Natural killer cell (primary cell): ENCODE results near the gene STOML1. TPM values are rescaled to one million over a fixed set of nuclear protein-coding genes. Genes with fewer than 3 reads are reported as not detected.
"Not testable (repeated sequence)": the region's sequence is repeated elsewhere in the genome, so short reads cannot be mapped to it uniquely, and the experiment has no call there.

ENCODE experiments used
- ATAC-seq, 3 donors: fragments of 150-1000 bp in 2 of 3; fragments of 200-7000 bp in 1 of 3; cut with Tn5 transposase; 1 replicate in 1 of 3; 2 replicates in 2 of 3; pipeline ENCODE4 v1.10.0; 2021; ENCODE audit warnings: mild to moderate bottlenecking in 2 of 3, moderate library complexity in 2 of 3
- DNase-seq, 2 donors: peaks; one replicate each; pipeline versions ENCODE4 v3.0.0 to v3.0.0-alpha.2; 2013 to 2021; ENCODE audit warnings: mixed read lengths in 1 of 2
- H3K27ac ChIP-seq: one replicate; pipeline ENCODE4 v1.5.1; 2013; ENCODE audit warnings: mild to moderate bottlenecking, low read length
- H3K27me3 ChIP-seq: one replicate; pipeline ENCODE4 v1.6.1; 2013; ENCODE audit warnings: low read length; ENCODE audit not compliant: control insufficient read depth, insufficient read depth
- H3K36me3 ChIP-seq: one replicate; pipeline ENCODE4 v1.6.1; 2013; ENCODE audit warnings: low read length; ENCODE audit not compliant: control insufficient read depth, insufficient read depth
- H3K4me1 ChIP-seq: one replicate; pipeline ENCODE4 v1.6.1; 2013; ENCODE audit warnings: low read length; ENCODE audit not compliant: control insufficient read depth, insufficient read depth
- H3K4me3 ChIP-seq: one replicate; pipeline ENCODE4 v1.5.1; 2013; ENCODE audit warnings: low read length
- H3K9me3 ChIP-seq: one replicate; pipeline ENCODE4 v1.6.1; 2013; ENCODE audit warnings: low read length; ENCODE audit not compliant: control insufficient read depth, insufficient read depth
- H3K27ac Mint-ChIP-seq, 2 donors: one replicate each; pipeline ENCODE4 v1.8.0; 2022; ENCODE audit warnings: mild to moderate bottlenecking in 2 of 2, mixed read lengths in 2 of 2, moderate library complexity in 1 of 2
- H3K27me3 Mint-ChIP-seq, 2 donors: one replicate each; pipeline ENCODE4 v1.8.0; 2022; ENCODE audit warnings: low read depth in 2 of 2, mixed read lengths in 2 of 2
- H3K36me3 Mint-ChIP-seq: one replicate; pipeline ENCODE4 v1.8.0; 2022; ENCODE audit warnings: mixed read lengths
- H3K4me1 Mint-ChIP-seq, 2 donors: one replicate each; pipeline ENCODE4 v1.8.0; 2022; ENCODE audit warnings: mixed read lengths in 2 of 2
- H3K4me3 Mint-ChIP-seq: one replicate; pipeline ENCODE4 v1.8.0; 2022; ENCODE audit warnings: mild to moderate bottlenecking, moderate library complexity, mixed read lengths
- H3K9me3 Mint-ChIP-seq, 2 donors: one replicate each; pipeline ENCODE4 v1.8.0; 2022; ENCODE audit warnings: mixed read lengths in 2 of 2
- WGBS: methylation state at CpG from one replicate; pipeline ENCODE4 v1.1.7; 2013; ENCODE audit warnings: missing lambda C conversion rate; ENCODE audit not compliant: insufficient coverage; 5-methylcytosine and 5-hydroxymethylcytosine counted together
- intact Hi-C: fragments of 100-400 bp; cut with micrococcal nuclease; formaldehyde crosslinking; loops from one replicate; pipeline ENCODE4 v1.14.2; 2022
- total RNA-seq, 4 donors: library from RNA; stranded (reverse); fragments of 120-200 nt in 1 of 4; gene quantifications; one replicate each; pipeline versions ENCODE4 v1.2.3 to v1.2.4, GENCODE V29; 2013 to 2022
- TF ChIP-seq, protein P1 (sequence below): fragments of 200-600 bp; IDR thresholded peaks from one replicate; pipeline ENCODE4 v1.8.0; 2022; ENCODE audit warnings: antibody characterized with exemption

The STOML1 gene
- total RNA-seq, 3 donors from 2014 or later (not counting 1 experiment from before 2014, with no cell fraction given) = 5.6 to 8.2 (median 7.0) TPM

GRCh38 chr15:73981761-73982221 lies 10.3 kb downstream of the STOML1 start:
- Histone ChIP-seq H3K27me3 (no peaks in the 10 kb centered on the region), H3K36me3 (no peaks in the 10 kb centered on the region), H3K9me3 (no peaks in the 10 kb centered on the region), H3K27ac (no peak overlapping the region), H3K4me1 (peaks cover 28% of the 10 kb centered on the region), H3K4me3 (no peak overlapping the region)
- DNase-seq = no peak
- intact Hi-C loops = no loop called here
- Mint-ChIP-seq H3K36me3 (no peaks in the 10 kb centered on the region), H3K27me3 (peaks cover 8 to 11% of the 10 kb centered on the region in 2 donors), H3K4me3 (no peak overlapping the region), H3K4me1 (peaks cover 0 to 11% of the 10 kb centered on the region in 2 donors), H3K9me3 (no peaks in the 10 kb centered on the region), H3K27ac (peak overlapping the region in 1 of 2 donors; percentile 45)
- no peak for ATAC-seq
- TF ChIP-seq, protein P1, sequence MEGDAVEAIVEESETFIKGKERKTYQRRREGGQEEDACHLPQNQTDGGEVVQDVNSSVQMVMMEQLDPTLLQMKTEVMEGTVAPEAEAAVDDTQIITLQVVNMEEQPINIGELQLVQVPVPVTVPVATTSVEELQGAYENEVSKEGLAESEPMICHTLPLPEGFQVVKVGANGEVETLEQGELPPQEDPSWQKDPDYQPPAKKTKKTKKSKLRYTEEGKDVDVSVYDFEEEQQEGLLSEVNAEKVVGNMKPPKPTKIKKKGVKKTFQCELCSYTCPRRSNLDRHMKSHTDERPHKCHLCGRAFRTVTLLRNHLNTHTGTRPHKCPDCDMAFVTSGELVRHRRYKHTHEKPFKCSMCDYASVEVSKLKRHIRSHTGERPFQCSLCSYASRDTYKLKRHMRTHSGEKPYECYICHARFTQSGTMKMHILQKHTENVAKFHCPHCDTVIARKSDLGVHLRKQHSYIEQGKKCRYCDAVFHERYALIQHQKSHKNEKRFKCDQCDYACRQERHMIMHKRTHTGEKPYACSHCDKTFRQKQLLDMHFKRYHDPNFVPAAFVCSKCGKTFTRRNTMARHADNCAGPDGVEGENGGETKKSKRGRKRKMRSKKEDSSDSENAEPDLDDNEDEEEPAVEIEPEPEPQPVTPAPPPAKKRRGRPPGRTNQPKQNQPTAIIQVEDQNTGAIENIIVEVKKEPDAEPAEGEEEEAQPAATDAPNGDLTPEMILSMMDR = no peak
- WGBS = 46% methylated on average over 5 of the region's 5 CpGs

GRCh38 chr15:73979636-73980035 lies 12.5 kb downstream of the STOML1 start:
- H3K36me3 Mint-ChIP-seq = no peaks in the 10 kb centered on the region
- DNase-seq = no peak
- H3K27ac Mint-ChIP-seq = no peak overlapping the region

DNA sequence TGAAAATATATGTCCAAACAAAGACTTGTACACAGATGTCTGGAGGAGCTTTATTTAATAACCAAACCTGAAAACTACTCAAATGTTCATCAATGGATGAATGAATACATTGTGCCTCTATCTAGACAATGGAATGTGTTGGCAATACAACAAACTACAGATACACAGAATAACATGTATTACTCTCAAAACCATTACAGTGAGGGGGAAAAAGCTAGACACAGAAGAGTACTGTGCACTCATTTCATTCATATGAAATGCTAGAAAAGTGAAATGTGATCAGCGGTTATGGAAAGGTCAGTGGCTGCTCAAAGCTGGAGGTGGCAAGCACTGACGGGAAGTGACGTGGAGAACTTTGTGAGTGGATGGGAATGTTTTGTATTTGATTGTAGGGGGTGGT lies 13.2 kb downstream of the STOML1 start:
- ATAC-seq (no peak), DNase-seq (no peak)
- Mint-ChIP-seq H3K36me3 (no peaks in the 10 kb centered on the region), H3K27me3 (peaks cover 30 to 33% of the 10 kb centered on the region in 2 donors), H3K4me1 (peaks cover 0 to 8% of the 10 kb centered on the region in 2 donors), H3K9me3 (no peaks in the 10 kb centered on the region), H3K27ac (no peak overlapping the region), H3K4me3 (no peak overlapping the region)
- no peaks in the 10 kb centered on the region for H3K9me3 ChIP-seq
- TF ChIP-seq, protein P1 = no peak
- WGBS = 94% methylated on average over 3 of the region's 3 CpGs
- intact Hi-C loops = no loop called here
- no peak overlapping the region for H3K27ac ChIP-seq
- H3K27me3 ChIP-seq = peaks cover 7% of the 10 kb centered on the region
- peaks cover 22% of the 10 kb centered on the region for H3K4me1 ChIP-seq
- no peaks in the 10 kb centered on the region for H3K36me3 ChIP-seq
- no peak overlapping the region for H3K4me3 ChIP-seq

More at GRCh38 chr15:73979636-73980035, 12.5 kb downstream of the STOML1 start:
- H3K27me3 Mint-ChIP-seq = peaks cover 25 to 28% of the 10 kb centered on the region in 2 donors
- no peaks in the 10 kb centered on the region for H3K36me3 ChIP-seq
- TF ChIP-seq, protein P1 = no peak
- no peak overlapping the region for H3K4me3 Mint-ChIP-seq
- ATAC-seq = no peak
- intact Hi-C loops = no loop called here
- peaks cover 6% of the 10 kb centered on the region for H3K27me3 ChIP-seq
- no peaks in the 10 kb centered on the region for H3K9me3 ChIP-seq
- peaks cover 23% of the 10 kb centered on the region for H3K4me1 ChIP-seq
- H3K4me1 Mint-ChIP-seq = peaks cover 0 to 8% of the 10 kb centered on the region in 2 donors
- H3K4me3 ChIP-seq = no peak overlapping the region
- no peaks in the 10 kb centered on the region for H3K9me3 Mint-ChIP-seq
- no peak overlapping the region for H3K27ac ChIP-seq
- WGBS = 91% methylated on average over 1 of the region's 1 CpG

GRCh38 chr15:73975440-73976125 lies 16.5 kb downstream of the STOML1 start:
- H3K27ac Mint-ChIP-seq, H3K4me3 ChIP-seq, H3K36me3 Mint-ChIP-seq, H3K36me3 ChIP-seq, intact Hi-C loops, H3K27ac ChIP-seq, ATAC-seq, H3K4me3 Mint-ChIP-seq, H3K9me3 ChIP-seq, H3K9me3 Mint-ChIP-seq, H3K27me3 ChIP-seq, H3K4me1 Mint-ChIP-seq: not testable (repeated sequence)
- peaks cover 12% of the 10 kb centered on the region for H3K4me1 ChIP-seq
- WGBS = 33% methylated on average over 16 of the region's 18 CpGs
- DNase-seq = peak in 1 of 2 donors; percentile 75
- H3K27me3 Mint-ChIP-seq = peaks cover 33% of the 10 kb centered on the region in 2 donors

DNA sequence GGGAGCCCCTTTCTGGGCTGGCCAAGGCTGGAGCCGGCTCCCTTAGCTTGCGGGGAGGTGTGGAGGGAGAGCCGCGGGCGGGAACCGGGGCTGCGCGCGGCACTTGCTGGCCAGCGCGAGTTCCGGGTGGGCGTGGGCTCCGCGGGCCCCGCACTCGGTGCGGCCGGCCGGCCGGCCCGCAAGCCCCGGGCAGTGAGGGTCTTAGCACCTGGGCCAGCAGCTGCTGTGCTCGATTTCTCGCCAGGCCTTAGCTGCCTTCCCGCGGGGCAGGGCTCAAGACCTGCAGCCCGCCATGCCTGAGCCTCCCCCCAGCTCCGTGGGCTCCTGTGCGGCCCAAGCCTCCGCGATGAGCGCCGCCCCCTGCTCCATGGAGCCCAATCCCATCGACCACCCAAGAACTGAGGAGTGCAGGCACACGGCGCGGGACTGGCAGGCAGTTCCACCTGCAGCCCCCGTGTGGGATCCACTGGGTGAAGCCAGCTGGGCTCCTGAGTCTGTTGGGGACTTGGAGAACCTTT lies 18.4 kb downstream of the STOML1 start:
- H3K27me3 Mint-ChIP-seq = peaks cover 26 to 30% of the 10 kb centered on the region in 2 donors
- H3K4me3 ChIP-seq, H3K36me3 Mint-ChIP-seq, ATAC-seq, H3K27ac ChIP-seq, H3K4me1 Mint-ChIP-seq, H3K9me3 Mint-ChIP-seq, H3K36me3 ChIP-seq, H3K27ac Mint-ChIP-seq, H3K9me3 ChIP-seq, DNase-seq, H3K27me3 ChIP-seq, H3K4me3 Mint-ChIP-seq: not testable (repeated sequence)
- 94% methylated on average over 39 of the region's 39 CpGs for WGBS
- intact Hi-C loops = loop anchor here (5.0 kb wide), 1 partner anchor 349 kb away; no protein-coding TSS in a partner anchor
- H3K4me1 ChIP-seq = peaks cover 12% of the 10 kb centered on the region
